GM12892 (cell line): ENCODE data around the gene CDKAL1.

Experiments
- POLR2A ChIP-seq: IDR thresholded peaks from 2 replicates; pipeline ENCODE4 v1.6.1; 2011; ENCODE audit warnings: low read depth, low read length, control low read depth
- TAF1 ChIP-seq: IDR thresholded peaks from 2 replicates; pipeline ENCODE4 v1.6.1; 2011; ENCODE audit warnings: low read depth, mild to moderate bottlenecking, control low read depth, low read length, borderline replicate concordance

GRCh38 chr6:20876561-20876960 lies 342.3 kb downstream of the CDKAL1 start:
- TF ChIP-seq TAF1 (no peak), POLR2A (no peak)
